Activated T-cell treated with anti-CD3 and anti-CD28 coated beads, Interleukin-2, amount 50 U/mL, for 48 hours (primary cell): ENCODE data around the gene STK10.
A peak's percentile ranks its signal among the peaks of the same experiment; 100 is the strongest.

ENCODE experiments used
- DNase-seq, 2 experiments: peaks; one replicate each; pipeline ENCODE4 v3.0.0-alpha.2; 2020

Gene STK10

GRCh38 chr5:172188893-172189692, 1.1 kb upstream of the STK10 start:
- DNase-seq, result no peak

- peak; percentile 81 for DNase-seq
These were observed 649 bp downstream of the STK10 start for GRCh38 chr5:172187118-172188032.

GRCh38 chr5:172186114-172186695, 1.8 kb downstream of the STK10 start:
- peak in 1 of 2 experiments; percentile 25 for DNase-seq

GRCh38 chr5:172185096-172185461, 2.9 kb downstream of the STK10 start:
- DNase-seq, result no peak

- DNase-seq, result no peak
These were observed 4.1 kb downstream of the STK10 start for GRCh38 chr5:172183881-172184280.

- DNase-seq, result no peak
These were observed 5.7 kb downstream of the STK10 start for GRCh38 chr5:172182291-172182690.

- peak in 1 of 2 experiments; percentile 45 for DNase-seq
These were observed 7.1 kb downstream of the STK10 start for GRCh38 chr5:172180936-172181335.

GRCh38 chr5:172178991-172179989, 8.7 kb downstream of the STK10 start:
- peak; percentile 68 to 70 for DNase-seq

- DNase-seq, result peak; percentile 76 to 77
These were observed 9.6 kb downstream of the STK10 start for GRCh38 chr5:172178301-172178987.

GRCh38 chr5:172177176-172177575, 10.8 kb downstream of the STK10 start:
- no peak for DNase-seq

GRCh38 chr5:172175263-172175719, 12.7 kb downstream of the STK10 start:
- peak; percentile 90 to 93 for DNase-seq

- DNase-seq, result peak; percentile 89 to 90
These were observed 14.4 kb downstream of the STK10 start for GRCh38 chr5:172173564-172174153.

GRCh38 chr5:172172912-172173563, 15.0 kb downstream of the STK10 start:
- DNase-seq, result peak in 1 of 2 experiments; percentile 41

- no peak for DNase-seq
These were observed 16.9 kb downstream of the STK10 start for GRCh38 chr5:172171118-172171517.

GRCh38 chr5:172170251-172170701, 17.7 kb downstream of the STK10 start:
- peak; percentile 39 to 41 for DNase-seq

GRCh38 chr5:172169216-172169615, 18.8 kb downstream of the STK10 start:
- DNase-seq, result no peak

GRCh38 chr5:172168311-172168710, 19.7 kb downstream of the STK10 start:
- no peak for DNase-seq

- DNase-seq, result no peak
These were observed 20.1 kb downstream of the STK10 start for GRCh38 chr5:172167895-172168294.

GRCh38 chr5:172166030-172166826, 21.8 kb downstream of the STK10 start:
- DNase-seq, result no peak
